HCT116 (cell line): ENCODE measurements around the gene ATG2B. TPM values are rescaled to one million over a fixed set of nuclear protein-coding genes. Genes with fewer than 3 reads are reported as not detected.

Source experiments
- ATAC-seq: fragments of 200-7000 bp; cut with Tn5 transposase; 2 replicates; pipeline ENCODE4 v1.9.1; 2020; ENCODE audit warnings: mild to moderate bottlenecking, moderate library complexity
- BruUV-seq: library from RNA; stranded (reverse); fragments of 400-500 nt; replicated peaks from 2 replicates; lab custom pipeline; 2021; lab: Mats Ljungman, UMichigan
- CTCF ChIA-PET: fragments of 300-600 bp; sonication (Branson Sonifier 250); formaldehyde crosslinking; loops from one replicate; lab custom pipeline; 2021; ENCODE audit warnings: antibody characterized with exemption; lab: Charles Lee
- POLR2A ChIA-PET: fragments of 300-600, 350-600 bp; sonication (Branson Sonifier 250); formaldehyde crosslinking; loops from one replicate; lab custom pipeline; 2021; ENCODE audit warnings: antibody characterized with exemption; lab: Charles Lee
- RAD21 ChIA-PET, 2 experiments: fragments of 300-600 bp; sonication (Branson Sonifier 250); formaldehyde crosslinking; loops; one replicate each; lab custom pipeline; 2023; ENCODE audit warnings: low total read pairs in 2 of 2; ENCODE audit not compliant: uncharacterized antibody in 2 of 2, unreplicated experiment in 2 of 2, low non-redundant PET in 1 of 2; lab: Charles Lee
- DNase-seq: peaks from one replicate; pipeline ENCODE4 v3.0.0-alpha.2; 2010; ENCODE audit warnings: low read depth, low spot score
- H2AFZ ChIP-seq: fragments of 200-600 bp; shearing (Covaris generic), sonication (generic); 2 replicates; pipeline ENCODE4 v1.6.1; 2017; ENCODE audit warnings: low read depth, mixed run types, mixed read lengths, antibody characterized with exemption, low read length; ENCODE audit not compliant: poor library complexity, severe bottlenecking
- H3K27ac ChIP-seq: 2 replicates; pipeline ENCODE4 v1.5.1; 2012; ENCODE audit warnings: low read depth, low read length
- H3K27me3 ChIP-seq: fragments of 200-600 bp; sonication (generic); 2 replicates; pipeline ENCODE4 v1.6.1; 2016; ENCODE audit warnings: mixed run types, low read length, mixed read lengths; ENCODE audit not compliant: insufficient read depth
- H3K36me3 ChIP-seq, 2 experiments: fragments of 200-500 bp in 1 of 2; fragments of 200-600 bp in 1 of 2; sonication (Bioruptor generic) in 1 of 2; sonication (generic) in 1 of 2; 2 replicates each; pipeline versions ENCODE4 v1.5.1 to v1.6.1; 2014 to 2016; ENCODE audit warnings: low read length in 2 of 2, inconsistent platforms in 1 of 2, mixed read lengths in 1 of 2, mixed run types in 1 of 2; ENCODE audit not compliant: insufficient read depth in 2 of 2, control insufficient read depth in 1 of 2
- H3K4me1 ChIP-seq, 2 experiments: fragments of 200-600 bp in 1 of 2; sonication (generic) in 1 of 2; 2 replicates each; pipeline versions ENCODE4 v1.5.1 to v1.6.1; 2012 to 2017; ENCODE audit warnings: low read length in 2 of 2, inconsistent platforms in 1 of 2, mild to moderate bottlenecking in 1 of 2, mixed read lengths in 1 of 2, mixed run types in 1 of 2, moderate library complexity in 1 of 2; ENCODE audit not compliant: insufficient read depth in 2 of 2, control insufficient read depth in 1 of 2
- H3K4me2 ChIP-seq: fragments of 200-600 bp; sonication (generic); 2 replicates; pipeline ENCODE4 v1.6.1; 2017; ENCODE audit warnings: mixed run types, low read length, mixed read lengths
- H3K4me3 ChIP-seq, 2 experiments: fragments of 200-600 bp in 1 of 2; sonication (generic) in 1 of 2; replicated peaks in 1 of 2; 2 replicates each; pipeline ENCODE4 v1.5.1; 2011 to 2016; ENCODE audit warnings: low read length in 2 of 2, control low read depth in 1 of 2, low read depth in 1 of 2, mild to moderate bottlenecking in 1 of 2, mixed read lengths in 1 of 2, mixed run types in 1 of 2
- H3K79me2 ChIP-seq: fragments of 200-600 bp; sonication (generic); 2 replicates; pipeline ENCODE4 v1.6.1; 2017; ENCODE audit warnings: mild to moderate bottlenecking, mixed run types, low read length, moderate library complexity, mixed read lengths; ENCODE audit not compliant: insufficient read depth
- H3K9ac ChIP-seq: fragments of 200-600 bp; sonication (generic); 2 replicates; pipeline ENCODE4 v1.6.1; 2016; ENCODE audit warnings: low read length, mixed read lengths
- H3K9me2 ChIP-seq: fragments of 200-600 bp; sonication (generic), shearing (Covaris generic); 2 replicates; pipeline ENCODE4 v1.6.1; 2017; ENCODE audit warnings: mixed run types, mild to moderate bottlenecking, moderate library complexity; ENCODE audit not compliant: insufficient read depth
- H3K9me3 ChIP-seq, 2 experiments: fragments of 200-500 bp in 1 of 2; fragments of 200-600 bp in 1 of 2; sonication (Bioruptor generic) in 1 of 2; sonication (generic) in 1 of 2; 2 replicates each; pipeline ENCODE4 v1.6.1; 2014 to 2017; ENCODE audit warnings: low read length in 2 of 2, mixed read lengths in 2 of 2, inconsistent platforms in 1 of 2, low read depth in 1 of 2, mild to moderate bottlenecking in 1 of 2, mixed run types in 1 of 2, moderate library complexity in 1 of 2; ENCODE audit not compliant: control insufficient read depth in 1 of 2, insufficient read depth in 1 of 2
- H4K20me1 ChIP-seq: fragments of 200-600 bp; sonication (generic), shearing (Covaris generic); 2 replicates; pipeline ENCODE4 v1.6.1; 2017; ENCODE audit warnings: mixed run types, mild to moderate bottlenecking, moderate library complexity; ENCODE audit not compliant: insufficient read depth
- EGR1 ChIP-seq: IDR thresholded peaks from 2 replicates; pipeline ENCODE4 v1.6.1; 2012; ENCODE audit warnings: low read depth
- EZH2 ChIP-seq: fragments of 200-600 bp; sonication (generic); IDR thresholded peaks from 2 replicates; pipeline ENCODE4 v1.6.1; 2017; ENCODE audit warnings: antibody characterized with exemption, mixed run types
- POLR2A ChIP-seq: IDR thresholded peaks from 2 replicates; pipeline ENCODE4 v1.7.0; 2011; ENCODE audit warnings: borderline replicate concordance; ENCODE audit not compliant: insufficient read depth, insufficient read length; ENCODE audit errors: extremely low read depth
- RAD21 ChIP-seq: IDR thresholded peaks from 2 replicates; pipeline ENCODE4 v1.6.1; 2012; ENCODE audit warnings: low read depth, mild to moderate bottlenecking
- SIN3A ChIP-seq: IDR thresholded peaks from 2 replicates; pipeline ENCODE4 v1.6.1; 2012; ENCODE audit warnings: low read depth
- SP1 ChIP-seq: IDR thresholded peaks from 2 replicates; pipeline ENCODE4 v1.6.1; 2012; ENCODE audit warnings: low read depth
- SRF ChIP-seq: IDR thresholded peaks from 2 replicates; pipeline ENCODE4 v1.6.1; 2012; ENCODE audit warnings: low read depth
- ZBTB33 ChIP-seq: IDR thresholded peaks from 2 replicates; pipeline ENCODE4 v1.6.1; 2011; ENCODE audit warnings: mild to moderate bottlenecking, low read length, moderate library complexity; ENCODE audit not compliant: insufficient replicate concordance; ENCODE audit errors: extremely low read depth
- ZNF274 ChIP-seq: fragments of 200-500 bp; sonication (Bioruptor generic); IDR thresholded peaks from 2 replicates; pipeline ENCODE4 v1.6.1; 2014; ENCODE audit warnings: mild to moderate bottlenecking, low read depth, low read length, inconsistent platforms
- intact Hi-C: fragments of 100-400 bp; cut with micrococcal nuclease; formaldehyde crosslinking; loops from 2 replicates; pipeline ENCODE4 v1.10.0; 2022
- total RNA-seq: library from RNA; stranded (reverse); gene quantifications from one replicate; pipeline ENCODE4 v1.2.1, GENCODE V29; 2021; ENCODE audit not compliant: unreplicated experiment

ATG2B gene
- total RNA-seq, 1 experiment from 2014 or later, result 6.4 TPM

DNA sequence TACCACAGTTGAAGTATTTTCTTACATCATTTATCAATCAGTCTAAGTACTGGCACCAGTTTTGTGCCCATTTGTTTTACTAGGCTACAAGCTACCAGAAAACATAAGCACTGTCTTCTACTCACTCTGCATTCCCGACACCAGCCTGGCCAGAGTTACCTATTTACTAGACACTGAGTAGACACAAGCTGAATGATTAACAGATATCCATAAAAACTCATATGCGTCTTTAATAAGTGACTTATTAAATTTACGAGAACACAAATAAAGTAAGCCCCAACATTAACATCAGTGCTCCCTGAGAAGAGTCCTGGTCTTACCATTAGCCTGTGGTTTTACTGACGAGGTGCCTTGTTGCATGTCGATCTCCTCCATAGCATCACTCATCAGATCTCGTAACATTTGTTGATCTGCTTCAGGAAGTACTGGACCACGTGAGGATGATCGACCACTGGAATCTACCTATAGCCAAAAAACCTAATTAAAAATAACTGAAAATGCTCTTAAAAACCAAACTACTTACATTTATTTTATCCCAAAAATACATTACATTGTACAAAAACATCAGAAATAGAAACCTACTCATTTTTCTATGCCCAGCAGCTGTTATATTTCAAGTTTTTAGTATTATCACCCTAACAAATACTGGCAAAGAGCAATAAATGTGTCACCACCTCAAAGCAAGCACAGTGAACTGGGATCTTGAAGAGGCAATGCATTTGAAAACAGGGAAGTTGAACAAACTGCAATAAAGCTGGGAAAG, 53.8 kb downstream of the ATG2B start:
- Histone ChIP-seq H3K79me2 (no peaks in the 10 kb centered on the region), H3K4me3 (no peak overlapping the region), H3K4me1 (no peaks in the 10 kb centered on the region), H3K27ac (no peak overlapping the region), H4K20me1 (no peaks in the 10 kb centered on the region), H3K27me3 (no peaks in the 10 kb centered on the region), H3K9me2 (no peaks in the 10 kb centered on the region), H3K4me2 (no peak overlapping the region), H3K9ac (no peak overlapping the region), H2AFZ (no peak overlapping the region), H3K36me3 (peaks cover 0 to 4% of the 10 kb centered on the region in 2 experiments; a peak in 2 of 4 replicates), H3K9me3 (no peaks in the 10 kb centered on the region)
- no peak for TF ChIP-seq SIN3A
- no peak for TF ChIP-seq SRF
- TF ChIP-seq EZH2, result no peak
- no peak for TF ChIP-seq ZBTB33
- TF ChIP-seq POLR2A, result no peak
- no peak for TF ChIP-seq ZNF274
- no peak for TF ChIP-seq RAD21
- TF ChIP-seq EGR1, result no peak
- no peak for TF ChIP-seq SP1
- no TSS peak for BruUV-seq
- intact Hi-C loops, result no loop called here
- POLR2A ChIA-PET, result interaction anchor here (0.5 kb wide), 1 partner anchor 203 kb away, joined by 3 read pairs; no protein-coding TSS in a partner anchor
- RAD21 ChIA-PET, result no interaction called here
- CTCF ChIA-PET, result no interaction called here
- ATAC-seq (no peak), DNase-seq (no peak)
